Left cardiac atrium (tissue), 4 donors: ENCODE measurements around the gene PCSK5. TPM values are rescaled to one million over a fixed set of nuclear protein-coding genes. Genes with fewer than 3 reads are reported as not detected.

Experiments
- ATAC-seq, 2 donors: fragments of 200-7000 bp; cut with Tn5 transposase; one replicate each; pipeline ENCODE4 v1.9.1; 2020; ENCODE audit warnings: mild to moderate bottlenecking in 2 of 2, moderate library complexity in 2 of 2
- DNase-seq: peaks from one replicate; pipeline ENCODE4 v3.0.0-alpha.2; 2020
- intact Hi-C, 2 donors: fragments of 100-400 bp; cut with DNase I; formaldehyde crosslinking; loops; one replicate each; pipeline versions ENCODE4 v1.14.1 to v1.15.1; 2022 to 2023
- total RNA-seq, 2 donors: library from RNA; stranded (reverse); fragmentation: NEBNext Ultra II Directional; extraction: Animal tissue kit (Norgen Biotek cat#: 25700); gene quantifications; one replicate each; pipeline ENCODE4 v1.2.1, GENCODE V29; 2021
- donor health status: DM: no; HTN: yes; CAD: no.
- donor health status: DM: no; HTN: yes; CAD: no; lungs with severe emphysema.
- donor health status: DM: yes; HTN: yes; CAD: no.
- donor health status: Dilated cardiomyopathy.

Gene PCSK5
- total RNA-seq, 2 donors from 2014 or later: 7.9 to 9.3 TPM

DNA sequence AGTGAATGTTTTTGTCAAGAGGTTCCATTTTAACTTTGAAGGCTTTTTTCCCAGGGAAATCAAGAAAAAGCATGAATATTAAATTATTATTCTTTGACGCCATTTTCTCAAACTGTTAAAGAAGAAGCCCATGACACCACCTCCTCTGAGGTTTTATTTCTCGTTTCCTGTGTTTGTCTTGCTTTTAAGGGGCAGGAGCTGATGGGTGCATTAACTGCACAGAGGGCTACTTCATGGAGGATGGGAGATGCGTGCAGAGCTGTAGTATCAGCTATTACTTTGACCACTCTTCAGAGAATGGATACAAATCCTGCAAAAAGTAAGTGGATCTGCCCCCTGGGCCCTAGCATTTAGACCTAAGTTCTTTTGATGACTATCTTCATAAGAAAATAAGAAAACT, 298.4 kb downstream of the PCSK5 start:
- DNase-seq (no peak), ATAC-seq (no peak)
- intact Hi-C loops: no loop called here

DNA sequence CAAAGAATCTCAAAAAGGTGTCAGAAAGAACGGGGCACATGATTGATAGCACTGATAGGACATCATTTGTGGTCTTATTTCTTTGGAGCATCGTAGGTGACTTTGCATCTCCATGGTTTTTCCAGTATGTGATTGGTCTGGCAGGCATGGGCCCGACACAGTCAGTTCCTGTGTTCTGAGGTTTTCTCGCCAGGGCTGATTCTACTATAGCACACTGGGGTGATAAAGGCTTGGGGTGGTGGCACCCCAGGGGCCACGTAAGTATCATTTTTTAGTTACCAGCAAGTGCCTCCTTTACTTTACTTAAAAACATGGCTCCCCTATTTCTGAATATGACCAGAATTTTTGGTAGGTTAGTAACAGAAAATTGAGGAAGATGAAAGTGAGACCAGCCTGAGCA, 301.0 kb downstream of the PCSK5 start:
- intact Hi-C loops: no loop called here
- DNase-seq (no peak), ATAC-seq (no peak)

DNA sequence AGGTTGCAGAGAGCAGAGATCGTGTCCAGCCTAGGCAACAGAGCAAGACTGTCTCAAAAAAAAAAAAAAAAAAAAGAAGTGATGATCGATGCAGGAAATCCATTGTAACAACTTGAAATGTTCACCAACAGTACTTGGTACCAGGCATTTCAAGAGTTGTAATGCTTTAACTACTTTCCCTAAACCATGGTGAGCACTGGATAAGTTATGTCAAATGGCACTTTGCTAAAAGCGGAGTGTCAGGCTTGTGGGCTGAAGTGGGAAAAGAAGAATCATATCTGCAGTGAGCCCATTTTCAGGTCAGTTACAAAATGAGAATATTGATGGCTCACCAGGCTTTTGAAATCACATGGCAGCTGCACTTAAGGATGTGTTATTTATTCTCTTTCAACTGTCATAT, 301.5 kb downstream of the PCSK5 start:
- DNase-seq (no peak), ATAC-seq (no peak)
- intact Hi-C loops: no loop called here

DNA sequence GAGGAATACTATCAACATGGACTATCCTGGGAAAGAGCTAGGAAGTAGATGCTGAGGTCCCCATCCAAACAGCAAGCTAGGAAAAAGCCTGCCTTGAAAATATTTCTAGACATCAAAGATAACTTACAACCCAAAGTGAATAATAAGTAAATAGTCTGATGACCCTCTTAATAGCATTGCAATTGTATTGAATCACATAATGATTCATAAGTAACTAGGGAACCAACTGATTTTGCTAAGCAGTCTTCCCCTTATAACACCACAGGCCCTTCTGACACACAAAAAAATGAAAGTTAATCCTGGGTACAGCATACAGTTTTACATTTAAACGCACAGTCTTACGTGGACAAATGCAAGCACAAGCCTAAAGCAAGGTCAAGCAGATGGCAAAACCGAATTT, 304.4 kb downstream of the PCSK5 start:
- DNase-seq (no peak), ATAC-seq (no peak)
- intact Hi-C loops: no loop called here

DNA sequence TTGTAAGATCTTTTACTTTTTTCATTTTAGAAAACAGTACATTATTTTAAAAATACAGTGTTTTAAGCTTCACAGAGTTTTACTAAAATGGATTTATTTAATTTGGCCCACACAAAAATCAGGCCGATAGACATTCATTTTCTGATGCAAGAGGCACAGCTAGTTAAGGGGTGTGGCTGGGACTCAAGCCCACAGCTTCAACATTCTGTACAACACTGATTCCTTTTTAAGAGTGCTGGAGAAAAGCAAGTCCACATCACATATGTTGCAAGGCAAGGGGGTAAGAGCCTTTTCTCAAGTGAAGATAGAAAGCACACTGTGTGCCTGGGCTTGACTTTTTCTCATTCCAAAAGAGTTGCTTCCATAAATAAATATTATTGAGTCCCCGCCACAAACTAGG, 307.9 kb downstream of the PCSK5 start:
- intact Hi-C loops: no loop called here
- peak; percentile 41 for DNase-seq
- peak in 1 of 2 donors; percentile 59 for ATAC-seq

DNA sequence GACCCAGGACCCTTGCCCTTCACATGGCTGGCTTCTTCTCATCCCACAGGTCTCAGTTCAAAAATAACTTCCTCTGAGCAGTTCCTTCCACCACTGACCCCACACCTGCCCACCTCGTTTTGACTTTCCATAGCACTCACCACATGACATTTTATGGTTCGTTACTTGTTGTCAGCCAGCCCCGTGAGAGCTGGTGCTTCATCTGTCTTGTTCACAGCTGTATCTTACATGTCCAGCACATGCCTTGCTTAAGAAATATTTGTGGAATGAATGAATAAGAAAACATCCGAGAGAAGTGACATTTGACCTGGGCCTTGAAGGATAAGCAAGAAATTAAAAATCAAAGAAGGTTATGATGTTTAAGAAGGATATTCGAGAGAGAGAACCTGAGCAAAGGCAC, 309.8 kb downstream of the PCSK5 start:
- intact Hi-C loops: no loop called here
- DNase-seq (no peak), ATAC-seq (no peak)

DNA sequence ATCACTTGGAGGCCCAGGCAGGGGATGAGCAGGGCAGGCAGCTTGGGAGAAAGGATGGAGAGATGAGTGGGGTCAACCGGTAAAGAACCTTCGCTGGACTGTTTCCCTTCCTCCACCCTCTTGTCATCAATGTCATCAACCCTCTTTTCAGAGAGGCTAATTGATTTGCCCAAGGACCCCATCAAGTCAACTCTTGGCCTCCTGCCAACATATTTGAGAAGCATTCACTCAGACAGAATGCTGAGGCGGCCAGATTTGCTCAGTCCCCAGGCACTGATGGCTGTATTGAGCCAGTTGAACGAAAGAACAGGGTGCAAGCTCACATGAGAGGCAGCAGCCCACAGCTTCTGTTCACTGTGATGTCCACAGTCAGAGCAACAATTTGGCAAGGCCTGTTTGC, 310.3 kb downstream of the PCSK5 start:
- DNase-seq (no peak), ATAC-seq (no peak)
- intact Hi-C loops: no loop called here

DNA sequence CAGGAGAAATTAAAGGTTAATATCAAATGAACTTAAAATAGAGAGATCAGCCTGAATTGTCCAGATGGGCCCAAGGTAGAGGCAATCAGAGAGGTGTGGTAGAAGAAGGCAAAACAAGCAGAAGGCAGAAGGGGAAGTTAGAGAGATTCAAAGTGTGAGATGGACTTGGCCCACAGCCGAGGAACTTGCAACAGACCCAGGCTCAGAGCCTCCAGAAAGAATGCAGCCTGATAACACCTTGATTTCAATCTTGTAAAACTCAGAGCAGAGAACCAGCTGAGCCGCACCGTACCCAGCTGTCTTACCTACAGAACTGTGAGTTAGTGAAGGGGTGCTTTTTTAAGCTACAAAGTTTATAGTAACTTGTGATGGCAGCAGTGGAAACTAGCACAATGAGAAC, 312.9 kb downstream of the PCSK5 start:
- peak in 1 of 2 donors; percentile 55 for ATAC-seq
- DNase-seq: peak; percentile 45
- intact Hi-C loops: no loop called here

DNA sequence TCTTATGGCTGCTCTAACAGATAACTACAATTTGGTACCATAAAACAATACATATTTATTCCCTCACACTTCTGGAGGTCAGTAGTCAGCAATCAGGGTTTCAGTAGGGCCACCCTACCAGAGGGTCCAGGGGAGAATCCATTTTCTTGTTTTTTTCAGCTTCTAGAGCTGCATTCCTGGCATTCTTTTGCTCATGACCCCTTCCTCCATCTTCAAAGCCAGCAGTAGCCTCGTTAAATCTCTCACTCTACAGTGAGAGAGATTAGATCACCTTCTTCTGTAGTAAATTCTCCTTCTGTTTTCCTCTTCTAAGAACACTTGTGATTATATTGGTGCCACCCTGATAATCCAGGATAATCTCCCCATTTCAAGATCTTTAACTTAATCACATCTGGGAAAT, 316.3 kb downstream of the PCSK5 start:
- DNase-seq (no peak), ATAC-seq (no peak)
- intact Hi-C loops: no loop called here

DNA sequence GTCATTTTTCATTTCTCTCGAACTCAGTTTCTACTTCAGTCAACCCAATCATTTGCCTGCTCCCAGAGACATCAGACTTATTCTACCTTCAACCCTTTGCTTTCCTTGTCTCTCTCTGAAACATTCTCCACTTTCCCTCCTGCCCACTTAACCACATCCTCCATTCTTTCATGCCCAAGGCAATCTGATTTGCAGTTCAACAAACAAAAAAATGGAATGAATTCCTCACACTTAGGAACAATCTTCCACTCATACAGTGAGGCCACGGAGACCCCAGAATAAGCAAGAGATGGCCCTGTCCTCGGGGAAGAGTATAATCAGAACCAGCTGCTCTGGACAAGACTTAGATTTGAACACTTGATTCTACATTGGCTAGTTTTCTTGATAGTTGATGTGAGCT, 323.3 kb downstream of the PCSK5 start:
- intact Hi-C loops: no loop called here
- ATAC-seq: no peak
- no peak for DNase-seq

DNA sequence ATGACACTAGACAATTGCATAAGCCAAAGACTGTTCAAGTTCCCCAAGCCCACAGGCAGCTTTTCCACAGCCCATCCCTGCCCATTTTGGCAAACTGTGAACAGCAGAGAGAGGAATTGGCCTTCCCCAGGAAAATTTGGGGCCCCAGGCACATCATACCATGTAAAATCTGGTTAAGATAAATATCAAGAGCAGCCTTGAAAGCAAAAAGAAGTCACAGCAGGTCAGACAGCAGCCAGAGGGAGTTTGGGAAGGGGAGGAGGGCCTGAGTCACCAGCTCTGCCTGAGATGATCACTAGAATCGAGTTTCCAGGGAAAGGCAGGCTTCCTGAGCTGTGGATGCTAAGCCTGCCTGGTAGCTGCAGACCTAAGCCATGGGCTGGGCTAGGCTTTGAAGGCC, 324.6 kb downstream of the PCSK5 start:
- no peak for DNase-seq
- intact Hi-C loops: loop anchor here in 1 of 2 donors (5.0 kb wide), 1 partner anchor 87 kb away; no protein-coding TSS in a partner anchor
- ATAC-seq: peak in 1 of 2 donors; percentile 48

DNA sequence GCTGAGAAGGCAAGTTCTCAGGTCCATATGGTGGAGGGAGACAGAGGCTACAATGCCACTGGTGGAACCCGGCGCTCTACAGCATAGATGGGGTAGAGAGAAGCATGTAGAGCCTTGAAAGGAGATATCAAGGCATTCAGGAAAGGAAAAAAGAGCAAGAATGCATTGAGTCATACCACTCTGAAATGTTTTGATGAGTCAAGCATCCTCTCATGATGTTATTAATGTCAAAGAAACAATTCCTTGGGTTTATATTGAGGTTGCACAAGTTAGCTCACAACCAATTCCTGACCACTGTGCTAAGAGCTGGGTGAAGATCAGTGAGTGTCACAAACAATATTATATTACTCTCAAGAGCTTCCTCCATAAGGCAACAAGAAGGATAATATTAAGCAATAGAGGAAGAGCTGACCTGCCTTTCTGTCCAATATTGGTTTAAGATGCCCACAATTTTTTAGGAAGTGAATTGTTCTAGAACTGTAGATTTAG, 325.7 kb downstream of the PCSK5 start:
- DNase-seq (no peak), ATAC-seq (peak in 1 of 2 donors; percentile 70)
- intact Hi-C loops: loop anchor here in 1 of 2 donors (5.0 kb wide), 1 partner anchor 86 kb away; no protein-coding TSS in a partner anchor

DNA sequence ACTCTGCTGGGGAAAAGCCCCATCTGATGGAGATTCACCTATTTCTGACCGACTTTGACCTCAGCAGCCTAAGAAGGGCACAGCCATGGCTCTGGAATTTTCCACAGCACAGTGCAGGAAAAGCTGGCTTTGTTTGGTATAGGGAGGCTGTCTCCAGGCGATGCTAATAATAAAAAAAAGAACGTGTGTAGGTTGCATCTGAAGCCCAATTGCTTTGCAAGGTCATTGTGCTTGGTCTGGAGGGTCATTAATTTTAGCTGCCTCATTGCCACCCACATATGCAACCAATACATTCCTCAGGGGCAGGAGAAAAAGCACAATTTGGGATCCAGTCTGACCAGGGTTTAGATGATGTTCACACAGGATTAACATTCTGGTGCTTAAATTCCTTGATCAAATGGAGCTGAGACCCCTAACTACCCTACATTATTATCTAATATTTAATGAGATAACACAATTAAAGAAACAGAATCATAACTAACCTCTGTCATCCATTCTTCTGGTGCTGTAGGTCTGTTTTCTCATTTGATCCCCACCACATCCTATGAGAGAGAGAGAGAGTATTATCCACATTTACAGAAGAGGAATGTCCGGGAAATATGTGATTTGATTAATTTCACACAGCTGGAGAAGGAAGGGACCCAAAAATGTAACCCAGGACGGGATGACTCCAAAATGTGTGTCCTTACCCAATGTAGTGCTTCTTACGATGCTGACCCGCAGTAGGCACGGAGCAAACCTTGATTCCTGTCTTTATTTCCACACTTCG, 327.8 kb downstream of the PCSK5 start:
- intact Hi-C loops: loop anchor here in 1 of 2 donors (5.0 kb wide), 1 partner anchor 84 kb away; no protein-coding TSS in a partner anchor

DNA sequence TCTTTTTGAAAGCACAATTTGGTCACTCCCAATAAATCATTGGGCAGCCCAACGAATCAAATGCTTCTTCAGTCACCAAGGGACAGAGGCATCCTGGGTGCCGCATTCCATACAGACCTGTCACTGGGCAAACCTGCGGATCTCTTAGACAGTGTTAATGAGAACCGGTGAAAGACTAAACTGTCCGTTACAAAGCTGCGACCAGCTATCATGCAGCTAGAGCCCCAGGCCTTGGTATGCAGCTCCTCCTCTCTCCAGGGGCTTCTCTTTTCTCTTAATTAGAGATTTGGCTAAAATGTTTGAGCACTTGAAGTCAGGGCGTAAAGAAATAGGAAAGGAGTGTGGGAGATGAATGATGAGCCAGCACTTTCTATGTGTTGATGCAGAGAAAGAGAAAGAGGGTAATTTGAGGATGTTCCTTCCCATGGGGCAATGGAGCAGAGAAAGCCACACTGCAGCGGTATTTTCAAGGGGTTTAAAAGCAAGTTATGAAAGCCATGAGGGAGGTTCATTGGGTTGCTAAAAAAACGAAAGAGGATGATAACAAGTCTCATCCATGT, 328.5 kb downstream of the PCSK5 start:
- DNase-seq (no peak), ATAC-seq (no peak)
- intact Hi-C loops: loop anchor here in 1 of 2 donors (5.0 kb wide), 1 partner anchor 83 kb away; no protein-coding TSS in a partner anchor

More for the DNA sequence above, 327.8 kb downstream of the PCSK5 start:
- no peak for ATAC-seq
- no peak for DNase-seq

DNA sequence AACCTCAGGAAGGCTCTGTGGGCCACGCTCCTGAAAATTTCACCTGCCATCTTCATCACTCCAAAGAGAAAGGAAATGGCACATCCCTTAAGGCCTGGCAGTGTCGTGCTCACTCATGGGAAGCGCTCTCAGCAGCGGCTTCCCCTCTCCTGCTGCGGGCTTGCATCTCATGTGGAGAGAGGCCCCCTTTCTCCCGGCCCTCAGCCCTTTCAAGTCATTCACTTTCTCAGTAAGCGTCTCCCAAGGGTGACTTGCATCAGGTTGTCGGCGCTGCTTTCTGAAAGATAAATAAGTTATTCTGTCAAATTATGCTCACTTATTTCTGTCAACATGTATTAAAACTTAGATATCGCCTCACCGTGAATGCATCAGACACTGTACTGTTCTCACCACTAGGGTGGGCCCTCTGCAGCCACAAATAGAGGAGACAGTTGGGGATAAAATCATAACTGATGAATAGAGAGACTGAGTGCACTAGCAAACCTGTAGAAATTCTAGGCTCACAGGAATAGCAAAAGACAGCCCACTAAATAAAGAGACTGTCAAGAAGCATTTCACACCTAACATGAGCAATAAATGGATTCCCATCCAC, 329.2 kb downstream of the PCSK5 start:
- intact Hi-C loops: loop anchor here in 1 of 2 donors (5.0 kb wide), 1 partner anchor 83 kb away; no protein-coding TSS in a partner anchor
- DNase-seq: no peak
- peak; percentile 44 to 64 for ATAC-seq

DNA sequence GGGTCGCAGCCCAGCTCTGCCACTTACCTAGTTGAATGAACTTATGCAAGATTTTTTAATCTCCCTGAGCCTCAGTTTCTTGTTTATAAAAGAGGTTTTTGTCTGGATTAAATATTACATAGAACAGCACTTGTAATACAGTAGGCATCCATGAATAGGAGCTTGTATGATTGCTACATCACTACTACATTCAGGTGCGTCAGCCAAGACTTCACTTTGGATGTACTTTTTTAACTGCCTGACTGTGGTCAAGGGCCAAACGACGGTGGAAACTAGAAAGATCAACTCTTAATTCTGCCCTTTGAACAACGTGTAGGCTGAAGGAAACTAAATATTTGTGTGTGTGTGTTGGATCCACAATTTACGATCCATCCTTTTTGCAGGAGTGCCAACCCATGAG, 330.9 kb downstream of the PCSK5 start:
- ATAC-seq: no peak
- intact Hi-C loops: no loop called here

DNA sequence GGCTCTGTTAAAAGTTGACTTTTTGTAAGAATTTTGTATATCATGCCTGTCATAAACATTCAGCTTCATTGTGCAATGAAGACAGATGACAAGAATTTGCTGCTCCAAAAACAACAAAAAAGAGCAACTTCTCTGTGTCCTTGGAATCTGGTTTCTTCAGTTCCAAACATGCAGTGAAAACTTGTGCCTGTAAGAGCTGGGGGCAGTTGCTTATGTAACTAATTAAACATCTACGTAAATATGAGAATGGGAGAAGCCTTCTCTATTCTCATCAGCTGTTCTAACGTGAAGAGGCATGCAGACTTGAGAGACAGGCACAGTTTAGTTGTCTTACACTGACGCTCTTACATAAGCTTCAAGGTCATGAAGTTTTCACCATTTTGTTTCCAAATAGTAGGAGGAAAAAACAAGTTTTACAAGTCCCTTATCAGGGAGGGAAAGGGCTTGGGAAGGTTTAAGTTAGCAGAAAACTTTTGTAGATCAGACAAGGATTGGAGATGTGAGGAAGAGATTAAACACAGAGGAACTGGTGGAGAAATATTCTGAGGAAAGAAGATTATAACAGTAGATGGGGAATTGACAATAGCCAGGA, 333.4 kb downstream of the PCSK5 start:
- ATAC-seq: peak; percentile 39 to 44
- intact Hi-C loops: no loop called here
- no peak for DNase-seq

More for the DNA sequence above, 330.9 kb downstream of the PCSK5 start:
- DNase-seq: no peak

DNA sequence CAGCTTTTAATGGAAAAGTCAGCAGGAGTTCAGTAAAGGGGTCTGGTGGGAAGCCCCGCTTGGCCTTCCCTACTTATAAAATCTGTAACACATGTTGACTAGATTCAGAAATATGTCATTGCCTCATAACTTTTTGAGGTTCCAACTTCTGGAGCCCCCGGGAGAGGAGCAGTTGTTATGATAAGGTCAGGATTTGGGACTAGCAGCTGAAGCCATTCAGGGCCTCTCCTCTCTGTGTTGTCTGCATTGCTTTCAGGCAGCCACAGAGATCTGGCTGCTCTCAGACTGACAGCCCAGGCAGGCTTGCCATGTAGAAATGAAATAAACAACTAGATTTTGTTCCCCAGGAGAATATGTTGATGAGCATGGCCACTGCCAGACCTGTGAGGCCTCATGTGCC, 336.7 kb downstream of the PCSK5 start:
- peak in 1 of 2 donors; percentile 44 for ATAC-seq
- DNase-seq: no peak
- intact Hi-C loops: no loop called here

DNA sequence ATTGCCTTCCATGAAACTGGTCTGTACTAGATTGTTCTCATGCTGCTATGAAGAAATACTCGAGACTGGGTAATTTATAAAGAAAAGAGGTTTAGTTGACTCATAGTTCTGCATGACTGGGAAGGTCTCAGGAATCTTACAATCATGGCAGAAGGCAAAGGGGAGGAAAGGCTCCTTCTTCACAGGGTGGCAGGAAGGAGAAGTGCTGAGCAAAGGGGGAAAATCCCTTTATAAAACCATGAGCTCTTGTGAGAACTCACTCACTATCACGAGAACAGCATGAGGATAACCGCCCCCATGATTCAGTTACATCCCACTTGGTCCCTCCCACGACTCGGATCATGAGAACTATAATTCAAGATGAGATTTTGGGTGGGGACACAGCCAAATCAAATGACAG, 340.5 kb downstream of the PCSK5 start:
- intact Hi-C loops: no loop called here
- no peak for DNase-seq
- no peak for ATAC-seq
